Activated naive CD8-positive, alpha-beta T cell treated with anti-CD3 and anti-CD28 coated beads for 36 hours (primary cell): ENCODE data around the gene FOXRED2. TPM values are rescaled to one million over a fixed set of nuclear protein-coding genes. Genes with fewer than 3 reads are reported as not detected.
A peak's percentile ranks its signal among the peaks of the same experiment; 100 is the strongest.
"Not testable (repeated sequence)": the region's sequence is repeated elsewhere in the genome, so short reads cannot be mapped to it uniquely, and the experiment has no call there.

Experiments used
- DNase-seq: peaks from one replicate; pipeline ENCODE4 v3.0.0; 2021
- H3K27ac Mint-ChIP-seq: one replicate; pipeline ENCODE4 v1.8.0; 2022; ENCODE audit warnings: mild to moderate bottlenecking, moderate library complexity, mixed read lengths
- H3K27me3 Mint-ChIP-seq: one replicate; pipeline ENCODE4 v1.8.0; 2022; ENCODE audit warnings: mild to moderate bottlenecking, mixed read lengths
- H3K36me3 Mint-ChIP-seq: one replicate; pipeline ENCODE4 v1.8.0; 2021; ENCODE audit warnings: mild to moderate bottlenecking, mixed read lengths
- H3K4me1 Mint-ChIP-seq: one replicate; pipeline ENCODE4 v1.8.0; 2021; ENCODE audit warnings: mixed read lengths
- H3K4me3 Mint-ChIP-seq: one replicate; pipeline ENCODE4 v1.8.0; 2022; ENCODE audit warnings: mild to moderate bottlenecking, moderate library complexity, mixed read lengths
- H3K9me3 Mint-ChIP-seq: one replicate; pipeline ENCODE4 v1.8.0; 2022; ENCODE audit warnings: mixed read lengths
- total RNA-seq, 2 experiments: library from RNA; stranded (reverse); gene quantifications; one replicate each; pipeline ENCODE4 v1.2.3, GENCODE V29; 2021

Gene FOXRED2
- total RNA-seq, 2 experiments from 2014 or later, result 26.0 to 28.4 TPM

DNA sequence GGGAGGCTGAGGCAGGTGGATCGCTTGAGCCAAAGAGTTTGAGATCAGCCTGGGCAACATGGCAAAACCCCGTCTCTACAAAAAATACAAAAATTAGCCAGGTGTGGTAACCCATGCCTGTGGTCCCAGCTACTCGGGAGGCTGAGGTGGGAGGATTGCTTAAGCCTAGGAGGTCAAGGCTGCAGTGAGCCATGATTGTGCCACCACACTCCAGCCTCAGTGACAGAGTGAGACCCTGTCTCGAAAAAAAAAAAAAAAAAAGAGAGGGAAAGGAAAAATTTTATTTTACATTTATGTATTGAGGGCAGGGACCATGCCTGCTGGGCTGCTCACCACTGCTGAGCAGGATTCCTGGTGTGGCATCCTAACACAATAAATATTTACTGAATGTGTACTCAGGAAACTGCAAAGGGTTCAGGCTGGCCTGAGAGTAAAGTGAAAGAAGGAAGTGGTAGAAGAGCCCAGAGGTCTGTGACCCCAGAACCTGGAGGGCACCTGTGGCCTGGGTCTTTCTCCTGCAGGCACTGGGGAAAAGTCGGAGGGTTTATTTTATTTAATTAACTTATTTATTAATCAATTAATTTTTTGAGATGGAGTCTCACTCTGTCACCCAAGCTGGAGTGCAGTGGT is 53.7 kb downstream of the FOXRED2 start:
- Mint-ChIP-seq H3K4me1 (peaks cover 42% of the 10 kb centered on the region), H3K4me3 (peak overlapping the region; percentile 67), H3K27ac (peak overlapping the region; percentile 91)
- not testable (repeated sequence) for H3K27me3 Mint-ChIP-seq, DNase-seq, H3K36me3 Mint-ChIP-seq, H3K9me3 Mint-ChIP-seq

DNA sequence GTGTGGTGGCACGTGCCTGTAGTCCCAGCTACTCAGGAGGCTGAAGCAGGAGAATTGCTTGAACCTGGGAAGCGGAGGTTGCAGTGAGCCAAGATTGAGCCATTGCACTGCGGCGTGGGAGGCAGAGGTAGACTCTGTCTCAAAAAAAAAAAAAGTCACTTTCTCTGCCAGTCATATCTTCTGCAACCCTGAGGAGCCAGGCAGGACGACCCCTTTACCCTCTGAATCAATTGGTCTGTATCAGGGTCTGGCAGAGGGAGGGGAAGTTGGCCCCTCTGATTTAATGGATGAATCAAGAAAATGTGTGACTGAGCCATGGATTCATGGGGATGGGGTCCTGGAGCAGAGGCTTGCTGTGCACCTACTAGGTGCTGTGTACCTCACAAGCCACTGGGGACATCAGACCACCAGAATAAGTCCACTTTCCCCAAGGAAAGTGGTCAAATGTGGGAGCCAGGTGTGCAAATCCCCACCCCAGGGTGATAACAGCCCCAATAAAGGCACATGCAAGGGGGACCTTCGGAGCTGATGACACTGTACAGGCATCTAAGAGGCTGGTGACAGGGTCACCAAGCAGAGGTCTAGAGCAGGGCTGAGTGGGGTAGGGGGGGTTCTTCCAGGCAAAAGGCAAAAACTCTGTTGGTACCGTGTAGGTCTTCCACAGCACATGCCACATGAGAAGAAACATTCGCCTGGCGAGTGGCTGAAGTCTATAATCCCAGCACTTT is 54.4 kb downstream of the FOXRED2 start:
- peak overlapping the region; percentile 99 for H3K27ac Mint-ChIP-seq
- no peaks in the 10 kb centered on the region for H3K27me3 Mint-ChIP-seq
- H3K4me3 Mint-ChIP-seq, result peak overlapping the region; percentile 72
- peaks cover 44% of the 10 kb centered on the region for H3K4me1 Mint-ChIP-seq
- peak; percentile 32 for DNase-seq
- no peaks in the 10 kb centered on the region for H3K9me3 Mint-ChIP-seq
- H3K36me3 Mint-ChIP-seq, result peaks cover 2% of the 10 kb centered on the region

GRCh38 chr22:36450923-36451322 is 55.9 kb downstream of the FOXRED2 start:
- not testable (repeated sequence) for H3K36me3 Mint-ChIP-seq, DNase-seq, H3K4me3 Mint-ChIP-seq, H3K9me3 Mint-ChIP-seq, H3K27me3 Mint-ChIP-seq
- peak overlapping the region; percentile 99 for H3K27ac Mint-ChIP-seq
- peaks cover 39% of the 10 kb centered on the region for H3K4me1 Mint-ChIP-seq

DNA sequence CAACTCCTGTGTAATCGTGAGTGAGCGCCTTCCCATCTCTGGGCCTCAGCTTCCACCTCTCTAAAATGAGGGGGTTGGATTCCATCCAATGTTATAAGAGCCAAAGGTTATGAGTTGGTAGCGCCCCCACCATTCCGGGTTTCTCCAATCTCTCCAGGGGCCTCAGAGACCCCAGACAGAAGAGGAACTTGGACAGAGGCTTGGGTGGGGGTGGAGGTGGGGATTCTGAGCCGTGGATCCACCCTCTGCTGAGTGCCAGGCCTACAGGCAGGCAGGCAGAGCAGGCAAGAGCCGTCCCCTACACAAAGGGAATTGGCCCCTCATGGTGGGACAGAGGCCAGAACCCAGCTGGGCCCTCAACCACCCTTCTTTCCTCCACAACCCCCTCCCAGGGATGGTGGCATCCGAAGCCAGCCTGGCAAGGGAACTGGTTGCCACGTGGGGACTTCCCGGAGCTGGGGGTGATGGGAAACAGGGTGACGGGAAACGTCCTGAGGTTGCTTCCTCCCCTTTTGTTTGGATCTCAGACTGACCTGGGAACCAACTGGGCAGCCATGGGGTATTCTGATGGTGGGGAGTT is 57.2 kb downstream of the FOXRED2 start:
- H3K4me1 Mint-ChIP-seq, result peaks cover 38% of the 10 kb centered on the region
- H3K27me3 Mint-ChIP-seq, result no peaks in the 10 kb centered on the region
- no peaks in the 10 kb centered on the region for H3K9me3 Mint-ChIP-seq
- H3K36me3 Mint-ChIP-seq, result peaks cover 2% of the 10 kb centered on the region
- H3K4me3 Mint-ChIP-seq, result no peak overlapping the region
- no peak for DNase-seq
- H3K27ac Mint-ChIP-seq, result peak overlapping the region; percentile 70

- no peaks in the 10 kb centered on the region for H3K9me3 Mint-ChIP-seq
- DNase-seq, result no peak
- H3K36me3 Mint-ChIP-seq, result no peaks in the 10 kb centered on the region
- H3K27me3 Mint-ChIP-seq, result no peaks in the 10 kb centered on the region
- H3K4me1 Mint-ChIP-seq, result peaks cover 27% of the 10 kb centered on the region
- no peak overlapping the region for H3K4me3 Mint-ChIP-seq
- no peak overlapping the region for H3K27ac Mint-ChIP-seq
Measured at GRCh38 chr22:36447632-36448031, 59.2 kb downstream of the FOXRED2 start.

DNA sequence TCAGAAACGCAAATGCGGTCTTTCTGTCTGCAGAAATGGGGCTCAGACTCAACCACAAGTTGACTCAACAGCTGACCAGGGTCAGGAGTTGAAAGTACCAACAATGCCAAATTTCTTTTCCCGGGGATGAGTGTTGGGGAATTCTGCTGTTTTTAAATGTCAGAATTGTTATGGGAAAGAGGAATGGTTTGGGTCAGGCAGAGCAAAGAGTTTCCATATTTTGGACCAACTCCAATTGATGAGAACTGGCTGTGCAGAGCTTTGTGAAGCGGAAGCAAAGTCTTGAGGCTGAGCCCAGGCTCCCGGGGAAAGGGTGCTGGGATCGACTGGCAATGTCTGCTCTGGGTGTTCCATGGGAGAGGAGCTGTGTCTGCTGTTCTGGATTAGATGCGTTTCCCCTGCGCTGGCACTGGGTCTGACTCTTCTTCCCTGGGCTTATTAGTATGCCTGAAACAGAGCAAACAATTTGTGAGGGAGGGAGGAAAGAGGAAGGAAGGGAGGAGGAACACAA is 61.6 kb downstream of the FOXRED2 start:
- Mint-ChIP-seq H3K4me1 (peaks cover 16% of the 10 kb centered on the region), H3K27ac (no peak overlapping the region), H3K27me3 (no peaks in the 10 kb centered on the region), H3K9me3 (no peaks in the 10 kb centered on the region), H3K4me3 (no peak overlapping the region), H3K36me3 (no peaks in the 10 kb centered on the region)
- DNase-seq, result no peak

DNA sequence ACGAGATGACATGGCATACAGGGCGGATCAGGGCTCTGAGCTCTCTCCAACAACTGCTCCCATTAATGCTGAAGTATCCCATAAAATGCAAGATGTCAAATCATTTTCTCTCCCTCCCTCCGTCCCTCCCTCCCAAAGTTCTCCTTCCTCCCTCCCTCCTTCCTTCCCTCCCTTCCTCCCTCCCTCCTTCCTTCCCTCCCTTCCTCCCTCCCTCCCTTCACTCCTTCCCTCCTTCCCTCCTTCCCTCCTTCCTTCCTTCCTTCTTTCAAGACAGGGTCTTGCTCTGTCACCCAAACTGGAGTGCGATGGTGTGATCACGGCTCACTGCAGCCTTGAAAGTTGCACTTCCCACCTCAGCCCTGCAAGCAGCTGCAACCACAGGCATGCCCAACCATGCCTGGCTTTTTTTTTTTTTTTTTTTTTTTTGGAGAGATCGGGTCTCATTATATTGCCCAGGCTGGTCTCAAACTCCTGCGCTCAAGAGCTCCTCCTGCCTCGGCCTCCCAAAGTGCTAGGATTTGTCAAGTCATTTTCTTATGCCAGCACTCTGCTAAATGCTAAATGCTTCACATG is 63.6 kb downstream of the FOXRED2 start:
- Mint-ChIP-seq H3K4me3 (no peak overlapping the region), H3K4me1 (peaks cover 23% of the 10 kb centered on the region), H3K36me3 (no peaks in the 10 kb centered on the region), H3K27ac (no peak overlapping the region), H3K9me3 (no peaks in the 10 kb centered on the region), H3K27me3 (no peaks in the 10 kb centered on the region)
- no peak for DNase-seq

- no peaks in the 10 kb centered on the region for H3K27me3 Mint-ChIP-seq
- H3K27ac Mint-ChIP-seq, result no peak overlapping the region
- H3K4me1 Mint-ChIP-seq, result peaks cover 23% of the 10 kb centered on the region
- no peaks in the 10 kb centered on the region for H3K9me3 Mint-ChIP-seq
- no peak for DNase-seq
- H3K36me3 Mint-ChIP-seq, result no peaks in the 10 kb centered on the region
- no peak overlapping the region for H3K4me3 Mint-ChIP-seq
Measured at GRCh38 chr22:36442506-36443197, 64.2 kb downstream of the FOXRED2 start.

DNA sequence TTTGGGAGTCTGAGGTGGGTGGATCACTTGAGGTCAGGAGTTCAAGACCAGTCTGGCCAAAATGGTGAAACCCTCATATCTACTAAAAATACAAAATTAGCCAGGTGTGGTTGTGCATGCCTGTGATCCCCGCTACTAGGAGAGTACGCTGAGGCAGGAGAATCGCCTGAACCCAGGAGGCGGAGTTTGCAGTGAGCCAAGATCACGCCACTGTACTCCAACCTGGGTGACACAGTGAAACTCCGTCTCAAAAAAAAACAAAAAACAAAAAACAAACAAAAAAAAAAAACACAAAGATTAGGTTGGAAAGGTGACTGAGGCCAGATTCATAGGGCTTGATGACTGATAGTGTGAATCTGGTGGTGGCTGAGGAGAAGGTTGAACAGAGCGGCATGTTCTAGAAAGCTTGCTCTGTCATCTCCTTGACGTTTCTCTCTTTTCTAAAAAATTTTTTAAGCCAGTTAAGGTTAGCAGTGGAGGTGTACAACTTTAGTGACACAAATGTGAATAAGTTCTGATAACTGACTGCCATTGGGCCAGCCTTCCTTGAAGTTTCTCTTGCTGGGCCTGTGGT is 66.3 kb downstream of the FOXRED2 start:
- H3K36me3 Mint-ChIP-seq, result no peaks in the 10 kb centered on the region
- no peaks in the 10 kb centered on the region for H3K9me3 Mint-ChIP-seq
- peaks cover 31% of the 10 kb centered on the region for H3K4me1 Mint-ChIP-seq
- H3K27me3 Mint-ChIP-seq, result no peaks in the 10 kb centered on the region
- H3K4me3 Mint-ChIP-seq, result no peak overlapping the region
- no peak for DNase-seq
- no peak overlapping the region for H3K27ac Mint-ChIP-seq

DNA sequence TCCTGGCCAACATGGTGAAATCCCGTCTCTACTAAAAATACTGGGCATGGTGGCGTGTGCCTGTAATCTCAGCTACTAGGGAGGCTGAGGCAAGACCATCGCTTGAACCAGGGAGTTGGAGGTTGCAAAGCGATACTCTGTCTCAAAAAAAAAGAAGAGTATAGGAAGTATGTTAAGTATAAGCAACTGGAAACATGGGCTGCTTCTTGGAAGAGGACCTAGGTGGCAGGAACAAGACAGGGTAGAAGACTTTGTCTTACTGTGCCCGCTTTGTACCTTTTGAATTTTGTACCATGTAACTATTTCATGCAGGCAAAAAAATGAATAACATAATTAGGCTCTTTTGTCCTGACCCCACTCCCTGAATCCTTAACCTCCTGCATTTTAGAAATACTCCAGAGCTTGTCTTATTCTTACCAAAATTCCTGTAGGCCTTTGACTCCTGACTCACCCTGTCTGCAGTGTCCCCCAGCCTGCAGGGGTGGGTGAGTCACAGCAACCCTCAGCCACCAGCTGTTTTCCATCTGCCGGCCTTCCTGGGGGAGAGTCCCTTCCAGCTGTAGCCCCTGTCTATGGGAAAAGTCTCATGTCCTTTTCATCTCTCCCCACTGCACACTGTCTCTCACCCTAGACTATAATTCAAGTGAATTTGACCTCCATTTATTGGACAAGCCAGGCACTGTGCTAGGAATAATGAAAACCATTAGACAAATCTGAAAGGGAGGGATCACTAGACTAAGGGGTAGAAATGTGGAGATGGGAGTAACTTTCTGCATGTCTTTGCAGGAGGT is 67.2 kb downstream of the FOXRED2 start:
- no peaks in the 10 kb centered on the region for H3K9me3 Mint-ChIP-seq

More for the DNA sequence above, 67.2 kb downstream of the FOXRED2 start:
- H3K27ac Mint-ChIP-seq, result no peak overlapping the region
- no peak overlapping the region for H3K4me3 Mint-ChIP-seq
- peak; percentile 58 for DNase-seq
- peaks cover 37% of the 10 kb centered on the region for H3K4me1 Mint-ChIP-seq
- no peaks in the 10 kb centered on the region for H3K27me3 Mint-ChIP-seq
- H3K36me3 Mint-ChIP-seq, result no peaks in the 10 kb centered on the region

Other genes starting within 250 kb of the FOXRED2 start
- 100 to 1,000 TPM; 551 to 554 TPM for gene MYH9, start 119.1 kb downstream of the FOXRED2 start, total RNA-seq
- 100 to 1,000 TPM; 112 to 113 TPM for gene TXN2, start 25.4 kb downstream of the FOXRED2 start, total RNA-seq
- gene EIF3D, start 22.1 kb upstream of the FOXRED2 start, total RNA-seq, result 100 to 1,000 TPM; 370 to 380 TPM
- not detected for gene CACNG2, start 196.7 kb upstream of the FOXRED2 start, total RNA-seq